ENCODE data around the gene RNF181.
"Not testable (repeated sequence)": the region's sequence is repeated elsewhere in the genome, so short reads cannot be mapped to it uniquely, and the experiment has no call there.

RNF181 gene

GRCh38 chr2:85595301-85596025, at the start of gene RNF181:
Gene RNF181 (plus strand): TSS chr2:85595745. CDS start chr2:85595764, 19 bp downstream.
- DNase-seq, result peak; percentile 98

GRCh38 chr2:85545780-85546240, 49.7 kb upstream of the RNF181 start:
- DNase-seq, result no peak

GRCh38 chr2:85547089-85547858, 48.3 kb upstream of the RNF181 start:
- DNase-seq, result no peak

GRCh38 chr2:85547859-85548607, 47.5 kb upstream of the RNF181 start:
- DNase-seq, result no peak

- no peak for DNase-seq
Measured at GRCh38 chr2:85548608-85548900, 47.0 kb upstream of the RNF181 start.

- no peak for DNase-seq
Measured at GRCh38 chr2:85549095-85549494, 46.5 kb upstream of the RNF181 start.

- no peak for DNase-seq
Measured at GRCh38 chr2:85549826-85550225, 45.7 kb upstream of the RNF181 start.

- DNase-seq, result no peak
Measured at GRCh38 chr2:85550486-85550885, 45.1 kb upstream of the RNF181 start.

- peak; percentile 75 for DNase-seq
Measured at GRCh38 chr2:85551698-85552678, 43.6 kb upstream of the RNF181 start.

GRCh38 chr2:85553184-85553583, 42.4 kb upstream of the RNF181 start:
- DNase-seq, result no peak

- no peak for DNase-seq
Measured at GRCh38 chr2:85554980-85555612, 40.4 kb upstream of the RNF181 start.

GRCh38 chr2:85557130-85557529, 38.4 kb upstream of the RNF181 start:
- DNase-seq, result no peak

- no peak for DNase-seq
Measured at GRCh38 chr2:85558160-85558559, 37.4 kb upstream of the RNF181 start.

- DNase-seq, result not testable (repeated sequence)
Measured at GRCh38 chr2:85560403-85560726, 35.2 kb upstream of the RNF181 start.

GRCh38 chr2:85560812-85561279, 34.7 kb upstream of the RNF181 start:
- no peak for DNase-seq

GRCh38 chr2:85561280-85562212, 34.0 kb upstream of the RNF181 start, which contains the start of gene GGCX:
Gene GGCX (minus strand): TSS chr2:85561493. CDS start chr2:85561428, 65 bp downstream.
- DNase-seq, result peak; percentile 96

- DNase-seq, result no peak
Measured at GRCh38 chr2:85564144-85564563, 31.4 kb upstream of the RNF181 start.

GRCh38 chr2:85566265-85566664, 29.3 kb upstream of the RNF181 start:
- no peak for DNase-seq

GRCh38 chr2:85575739-85576138, 19.8 kb upstream of the RNF181 start:
- DNase-seq, result no peak

- no peak for DNase-seq
Measured at GRCh38 chr2:85577063-85577385, 18.5 kb upstream of the RNF181 start.

Data from NCI-H345 (cell line).